H1 (cell line): ENCODE results near the gene WDR27. TPM values are rescaled to one million over a fixed set of nuclear protein-coding genes. Genes with fewer than 3 reads are reported as not detected.

ENCODE experiments used
- EZH2 ChIP-seq: fragments of 200-600 bp; sonication (generic); IDR thresholded peaks from 2 replicates; pipeline ENCODE4 v1.7.1; 2012; ENCODE audit warnings: low read depth, mild to moderate bottlenecking, moderate library complexity, low read length, inconsistent platforms; ENCODE audit not compliant: severe bottlenecking
- polyA plus RNA-seq, 7 experiments: library from polyadenylated mRNA; depleted of rRNA in 3 of 7; stranded (reverse) in 5 of 7; unstranded in 2 of 7; fragments of >200 nt in 5 of 7; fragments of 200-250 nt in 2 of 7; gene quantifications; 1 replicate in 5 of 7; 2 replicates in 1 of 7; 4 replicates in 1 of 7; pipeline versions ENCODE4 v1.2.1 to v1.2.3, GENCODE V29; 2011 to 2013; ENCODE audit warnings: missing spikeins in 2 of 7, mixed read lengths in 2 of 7
- total RNA-seq: library from RNA; stranded (reverse); fragmentation: NEBNext Ultra II Directional; extraction: Animal tissue kit (Norgen Biotek cat#: 25700); gene quantifications from 2 replicates; pipeline ENCODE4 v1.2.1, GENCODE V29; 2021

Gene WDR27
- total and polyA plus RNA-seq, 2 of the 8 experiments (the other 6 are each of a cell fraction or from before 2014, with no cell fraction given): 53.6 to 68.6 TPM

GRCh38 chr6:169619650-169620049 lies 82.2 kb downstream of the WDR27 start (continued):
- TF ChIP-seq EZH2: no peak
- TF ChIP-seq, all 59 proteins: peak for 0
